Fibroblast of the conjunctiva (primary cell): Measurements from ENCODE around the gene RFX8.
"Not testable (repeated sequence)": the region's sequence is repeated elsewhere in the genome, so short reads cannot be mapped to it uniquely, and the experiment has no call there.

Experiments used
- DNase-seq: peaks from one replicate; pipeline ENCODE4 v3.0.0-alpha.2; 2010; ENCODE audit warnings: low read depth

RFX8 gene

GRCh38 chr2:101379091-101379490 is 95.8 kb downstream of the RFX8 start:
- DNase-seq: no peak

GRCh38 chr2:101375653-101376052 is 99.3 kb downstream of the RFX8 start:
- no peak for DNase-seq

- DNase-seq: no peak
Measured at GRCh38 chr2:101374821-101375561, 99.9 kb downstream of the RFX8 start.

- DNase-seq: no peak
Measured at GRCh38 chr2:101372792-101373191, 102.1 kb downstream of the RFX8 start.

DNA sequence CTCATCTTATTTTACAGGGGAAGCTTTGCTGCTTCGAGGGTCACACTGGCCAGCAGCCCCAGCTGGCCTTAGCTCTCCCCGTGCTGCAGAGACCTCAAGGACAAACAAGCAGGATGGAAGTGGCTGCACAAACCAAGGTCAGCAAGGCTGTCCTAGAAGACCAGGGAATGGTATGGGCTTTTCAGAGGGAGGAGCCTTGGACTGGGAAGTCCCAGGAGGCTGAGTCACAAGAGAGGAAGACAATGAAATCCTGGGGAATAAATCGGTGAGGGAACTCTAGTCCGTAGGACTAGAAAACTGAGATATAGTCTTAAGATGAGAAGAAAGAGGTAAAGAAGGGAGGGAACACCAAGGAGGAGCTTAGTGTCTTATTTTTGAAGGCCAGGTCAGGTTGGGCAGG is 103.3 kb downstream of the RFX8 start:
- DNase-seq: no peak

DNA sequence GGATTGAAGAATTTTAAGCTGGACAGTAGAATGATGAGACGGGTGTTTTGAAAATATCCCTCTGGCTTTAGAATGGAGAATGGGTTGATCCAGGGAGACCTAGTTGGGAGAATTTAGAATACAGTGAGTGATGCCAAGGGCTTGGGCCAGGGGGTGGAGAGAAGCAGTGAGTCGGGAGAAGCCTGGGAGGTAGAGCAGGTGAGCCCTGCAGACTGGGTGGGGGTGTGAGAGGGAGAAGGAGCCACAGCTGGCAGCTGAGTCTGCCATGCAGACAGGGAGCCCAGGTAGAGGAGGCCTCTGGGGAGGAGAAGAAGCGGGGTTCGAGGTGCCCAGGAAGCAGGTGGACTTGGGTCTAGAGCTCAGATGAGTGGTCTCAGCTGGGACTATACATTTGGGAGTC is 105.8 kb downstream of the RFX8 start:
- DNase-seq: no peak

- DNase-seq: no peak
Measured at GRCh38 chr2:101368376-101368775, 106.5 kb downstream of the RFX8 start.

GRCh38 chr2:101367508-101367907 is 107.4 kb downstream of the RFX8 start:
- DNase-seq: no peak

- no peak for DNase-seq
Measured at GRCh38 chr2:101364878-101365277, 110.0 kb downstream of the RFX8 start.

GRCh38 chr2:101362777-101363176 is 112.1 kb downstream of the RFX8 start:
- DNase-seq: no peak

GRCh38 chr2:101362316-101362715 is 112.6 kb downstream of the RFX8 start:
- no peak for DNase-seq

DNA sequence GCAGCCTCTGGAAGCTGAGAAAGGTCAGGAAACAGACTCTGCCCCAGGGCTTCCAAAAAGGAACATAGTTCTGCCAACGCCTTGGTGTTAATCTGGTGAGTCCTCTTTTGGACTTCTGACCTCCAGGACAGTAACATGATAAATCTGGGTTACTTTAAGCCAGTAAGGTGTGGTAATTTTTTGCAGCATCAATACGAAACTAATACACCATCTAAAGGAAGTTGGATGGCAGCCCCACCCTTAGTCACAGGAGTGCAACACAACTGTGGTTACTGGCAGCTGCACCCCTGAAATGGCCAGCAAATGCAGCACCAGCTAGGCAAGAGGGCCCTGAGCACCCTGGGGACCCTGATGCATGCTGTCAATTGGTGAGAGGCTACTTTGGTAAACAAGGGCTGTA is 113.4 kb downstream of the RFX8 start:
- no peak for DNase-seq

DNA sequence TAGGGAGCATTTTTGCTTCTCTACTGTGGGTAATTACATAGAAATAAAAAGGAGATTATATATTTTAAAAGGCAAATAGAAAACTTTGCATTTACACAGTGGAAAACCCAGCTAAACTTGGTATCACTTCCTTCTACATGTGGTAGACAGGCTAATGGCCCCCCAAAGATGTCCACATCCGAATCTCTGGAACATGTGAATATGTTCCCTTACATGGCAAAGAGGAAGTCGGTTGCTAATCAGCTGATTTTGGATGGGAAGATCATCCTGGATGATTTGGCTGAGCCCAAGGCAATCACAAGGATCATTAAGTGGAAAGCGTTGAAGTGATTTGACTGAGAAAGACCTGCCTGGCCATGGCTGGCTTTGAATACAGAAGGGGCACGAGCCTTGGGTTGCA is 113.8 kb downstream of the RFX8 start:
- DNase-seq: no peak

DNA sequence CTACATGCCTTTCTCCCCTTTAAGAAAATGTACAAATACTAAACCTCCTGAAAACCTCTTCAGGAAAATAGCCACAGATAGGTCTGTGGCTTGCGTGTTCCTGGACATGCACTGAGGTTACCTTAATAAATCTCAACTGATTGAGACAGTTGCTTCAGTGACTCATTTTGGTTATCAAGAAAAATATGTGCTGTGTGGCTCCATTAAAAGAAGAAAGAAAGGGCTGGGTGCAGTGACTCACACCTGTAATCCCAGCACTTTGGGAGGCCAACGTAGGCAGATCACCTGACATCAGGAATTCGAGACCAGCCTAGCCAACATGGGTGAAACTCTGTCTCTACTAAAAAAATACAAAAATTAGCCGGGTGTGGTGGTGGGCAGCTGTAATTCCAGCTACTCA is 114.7 kb downstream of the RFX8 start:
- DNase-seq: no peak

DNA sequence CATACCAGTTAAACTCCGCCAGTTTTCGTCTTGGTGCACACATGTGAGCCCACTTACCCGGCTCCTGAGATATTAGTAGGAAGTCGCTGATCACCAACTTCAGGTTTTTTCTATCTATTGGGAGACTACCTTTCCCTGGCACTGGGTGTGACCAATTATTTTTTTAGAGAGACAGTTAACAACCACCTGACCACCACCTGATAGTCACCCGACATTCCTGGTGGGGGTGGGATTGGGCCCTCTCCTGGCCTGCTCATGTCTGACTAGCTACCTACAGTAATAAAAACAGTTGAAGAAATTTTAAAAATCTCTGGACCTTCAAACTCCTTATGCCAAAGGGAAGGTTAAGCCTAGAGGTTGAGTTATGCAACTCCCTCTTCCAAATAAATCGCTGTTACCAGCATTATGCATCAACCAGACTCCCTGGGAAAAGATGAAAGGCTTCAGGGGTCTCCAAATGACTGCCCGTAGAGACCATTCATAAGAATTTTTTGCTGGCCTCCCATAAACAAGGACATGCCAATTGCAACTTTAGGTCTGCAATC is 115.4 kb downstream of the RFX8 start:
- DNase-seq: no peak

DNA sequence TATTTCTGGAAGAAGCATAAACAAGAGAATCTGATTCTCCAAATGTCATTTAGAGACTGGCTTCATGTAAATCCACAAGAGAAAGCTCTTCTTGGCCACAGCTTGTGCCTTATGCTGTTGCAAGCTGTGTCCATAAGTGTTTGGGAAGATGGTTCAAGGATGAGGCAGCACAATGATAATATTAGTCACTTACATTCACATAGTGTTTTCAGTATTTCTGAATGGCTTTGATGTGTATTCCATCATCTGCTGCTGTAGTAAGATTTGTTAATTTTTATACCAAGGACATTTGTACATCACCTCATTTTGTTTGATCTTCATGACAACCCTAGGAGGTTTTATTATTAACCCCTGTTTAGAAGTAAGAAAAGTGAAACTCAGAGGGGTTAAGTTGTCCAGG is 117.5 kb downstream of the RFX8 start:
- DNase-seq: no peak

GRCh38 chr2:101356521-101356920 is 118.4 kb downstream of the RFX8 start:
- no peak for DNase-seq

- DNase-seq: no peak
Measured at GRCh38 chr2:101356055-101356454, 118.9 kb downstream of the RFX8 start.

- DNase-seq: no peak
Measured at GRCh38 chr2:101355401-101356054, 119.4 kb downstream of the RFX8 start.

DNA sequence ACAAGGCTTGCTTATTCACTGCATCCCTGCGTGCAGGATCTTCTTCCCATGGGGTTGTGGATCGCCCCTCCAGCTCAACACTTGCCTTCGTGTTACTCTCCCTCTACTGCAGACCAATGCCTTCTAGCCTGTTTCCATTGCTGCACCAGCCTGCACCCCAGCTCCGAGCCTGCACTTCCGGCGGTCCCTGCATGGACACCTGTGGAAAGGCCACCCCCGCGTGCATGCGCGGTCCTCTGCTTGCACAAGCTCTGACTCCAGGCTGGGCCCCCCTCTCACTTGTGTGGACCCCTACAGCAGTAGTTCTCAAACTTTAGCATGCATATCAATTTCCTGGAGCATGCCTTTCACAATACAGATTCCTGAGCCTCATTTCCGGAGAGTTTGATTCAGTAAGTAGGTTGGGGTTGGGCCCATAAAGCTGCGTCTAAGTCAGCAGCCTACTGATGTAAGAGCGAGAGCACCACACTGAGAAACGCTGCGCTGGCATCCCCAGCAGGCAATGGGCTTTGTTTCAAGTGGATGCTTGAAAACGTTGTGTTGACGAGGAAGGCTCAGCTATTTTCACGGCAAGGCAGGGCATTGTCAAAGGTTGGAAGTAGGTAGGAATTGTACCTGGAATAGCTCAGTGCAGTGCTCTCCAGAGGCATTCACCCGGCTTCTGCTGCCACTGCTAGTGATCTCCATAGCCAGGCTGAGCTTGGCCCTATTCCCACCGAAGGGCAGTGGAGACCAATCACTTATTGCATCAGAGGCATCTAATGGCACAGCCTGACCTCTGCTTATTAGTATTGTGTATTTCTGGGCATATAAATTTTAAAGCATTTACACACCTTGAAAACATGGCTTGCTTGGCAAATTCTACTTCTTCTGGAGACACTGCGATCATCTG is 120.2 kb downstream of the RFX8 start:
- DNase-seq: no peak

- DNase-seq: not testable (repeated sequence)
Measured at GRCh38 chr2:101352631-101353030, 122.3 kb downstream of the RFX8 start.

DNA sequence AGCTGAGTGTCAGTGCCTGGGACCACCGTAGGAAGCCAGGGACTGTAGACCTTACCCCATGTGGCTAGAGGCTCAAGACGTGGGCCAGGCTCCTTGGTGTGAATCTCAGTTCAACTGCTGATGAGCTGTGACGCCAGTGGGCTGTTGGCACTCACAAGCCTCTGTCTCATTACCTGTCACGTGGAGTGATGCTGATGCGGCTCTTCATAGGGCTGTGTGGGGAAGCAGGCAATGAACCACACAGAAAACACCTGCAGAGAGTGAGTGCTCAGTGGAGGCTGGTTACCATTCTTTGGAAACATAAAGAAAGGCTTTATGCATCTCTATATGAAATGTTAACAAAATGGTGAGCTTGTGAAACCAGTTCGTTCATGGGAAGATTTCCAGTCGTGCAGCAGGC is 123.7 kb downstream of the RFX8 start:
- no peak for DNase-seq
